Mesothelial cell of epicardium (in vitro differentiated cells): Measurements from ENCODE around the gene NAA15. TPM values are rescaled to one million over a fixed set of nuclear protein-coding genes. Genes with fewer than 3 reads are reported as not detected.

Source experiments
- DNase-seq, 2 experiments: peaks; one replicate each; pipeline ENCODE4 v3.0.0; 2021; ENCODE audit warnings: low spot score in 2 of 2; ENCODE audit not compliant: unreplicated experiment in 2 of 2
- H3K27ac Mint-ChIP-seq: 2 replicates; pipeline ENCODE4 v1.8.0; 2021; ENCODE audit warnings: mixed read lengths
- H3K27me3 Mint-ChIP-seq: 2 replicates; pipeline ENCODE4 v1.8.0; 2021; ENCODE audit warnings: low read depth, mixed read lengths
- H3K36me3 Mint-ChIP-seq: 2 replicates; pipeline ENCODE4 v1.8.0; 2021; ENCODE audit warnings: mixed read lengths
- H3K4me1 Mint-ChIP-seq: 2 replicates; pipeline ENCODE4 v1.8.0; 2021; ENCODE audit warnings: mixed read lengths
- H3K4me3 Mint-ChIP-seq: 2 replicates; pipeline ENCODE4 v1.8.0; 2021; ENCODE audit warnings: mild to moderate bottlenecking, moderate library complexity, mixed read lengths
- H3K9me3 Mint-ChIP-seq: 2 replicates; pipeline ENCODE4 v1.8.0; 2021; ENCODE audit warnings: mixed read lengths
- total RNA-seq: library from RNA; stranded (reverse); gene quantifications from 3 replicates; pipeline ENCODE4 v1.2.1, GENCODE V29; 2021
- TF ChIP-seq, protein P1 (sequence below): fragments of 200-600 bp; sonication (generic); IDR thresholded peaks from one replicate; pipeline ENCODE4 v1.5.0; 2021; ENCODE audit warnings: antibody characterized with exemption; ENCODE audit not compliant: unreplicated experiment

Gene NAA15
- total RNA-seq, 1 donor from 2014 or later = 58.5 TPM

DNA sequence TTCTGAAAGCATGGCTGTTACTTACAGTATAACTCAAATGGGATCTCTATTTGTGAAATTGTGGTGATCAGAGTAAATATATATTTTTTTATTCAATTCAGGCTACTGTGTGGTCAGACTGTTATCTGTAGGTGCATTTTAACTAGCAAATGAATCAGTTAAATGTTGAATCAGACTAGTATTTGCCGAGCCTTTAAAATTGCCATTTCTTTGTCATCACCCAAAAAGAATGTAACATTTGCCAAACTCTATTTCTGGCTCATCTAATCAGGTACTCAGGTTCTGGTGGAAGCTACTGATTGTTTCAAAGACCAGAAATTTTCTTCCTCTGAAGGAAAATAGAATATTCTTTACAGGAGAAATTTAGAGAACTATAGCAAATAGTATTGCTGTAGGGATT lies 1.8 kb upstream of the NAA15 start:
- H3K9me3 Mint-ChIP-seq = no peaks in the 10 kb centered on the region
- peak overlapping the region; percentile 100 for H3K27ac Mint-ChIP-seq
- TF ChIP-seq, protein P1, sequence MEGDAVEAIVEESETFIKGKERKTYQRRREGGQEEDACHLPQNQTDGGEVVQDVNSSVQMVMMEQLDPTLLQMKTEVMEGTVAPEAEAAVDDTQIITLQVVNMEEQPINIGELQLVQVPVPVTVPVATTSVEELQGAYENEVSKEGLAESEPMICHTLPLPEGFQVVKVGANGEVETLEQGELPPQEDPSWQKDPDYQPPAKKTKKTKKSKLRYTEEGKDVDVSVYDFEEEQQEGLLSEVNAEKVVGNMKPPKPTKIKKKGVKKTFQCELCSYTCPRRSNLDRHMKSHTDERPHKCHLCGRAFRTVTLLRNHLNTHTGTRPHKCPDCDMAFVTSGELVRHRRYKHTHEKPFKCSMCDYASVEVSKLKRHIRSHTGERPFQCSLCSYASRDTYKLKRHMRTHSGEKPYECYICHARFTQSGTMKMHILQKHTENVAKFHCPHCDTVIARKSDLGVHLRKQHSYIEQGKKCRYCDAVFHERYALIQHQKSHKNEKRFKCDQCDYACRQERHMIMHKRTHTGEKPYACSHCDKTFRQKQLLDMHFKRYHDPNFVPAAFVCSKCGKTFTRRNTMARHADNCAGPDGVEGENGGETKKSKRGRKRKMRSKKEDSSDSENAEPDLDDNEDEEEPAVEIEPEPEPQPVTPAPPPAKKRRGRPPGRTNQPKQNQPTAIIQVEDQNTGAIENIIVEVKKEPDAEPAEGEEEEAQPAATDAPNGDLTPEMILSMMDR = no peak
- H3K27me3 Mint-ChIP-seq = no peaks in the 10 kb centered on the region
- H3K4me3 Mint-ChIP-seq = peak overlapping the region; percentile 100
- H3K36me3 Mint-ChIP-seq = peaks cover under 1% of the 10 kb centered on the region
- peaks cover 44% of the 10 kb centered on the region for H3K4me1 Mint-ChIP-seq
- no peak for DNase-seq

- H3K4me1 Mint-ChIP-seq = peaks cover 38% of the 10 kb centered on the region
- H3K27ac Mint-ChIP-seq = peak overlapping the region; percentile 100
- DNase-seq = no peak
- H3K27me3 Mint-ChIP-seq = no peaks in the 10 kb centered on the region
- H3K36me3 Mint-ChIP-seq = peaks cover 9% of the 10 kb centered on the region
- peaks cover 8% of the 10 kb centered on the region for H3K9me3 Mint-ChIP-seq
- H3K4me3 Mint-ChIP-seq = peak overlapping the region; percentile 100
- TF ChIP-seq, protein P1 = no peak
Measured at GRCh38 chr4:139300431-139301112, 733 bp upstream of the NAA15 start.

DNA sequence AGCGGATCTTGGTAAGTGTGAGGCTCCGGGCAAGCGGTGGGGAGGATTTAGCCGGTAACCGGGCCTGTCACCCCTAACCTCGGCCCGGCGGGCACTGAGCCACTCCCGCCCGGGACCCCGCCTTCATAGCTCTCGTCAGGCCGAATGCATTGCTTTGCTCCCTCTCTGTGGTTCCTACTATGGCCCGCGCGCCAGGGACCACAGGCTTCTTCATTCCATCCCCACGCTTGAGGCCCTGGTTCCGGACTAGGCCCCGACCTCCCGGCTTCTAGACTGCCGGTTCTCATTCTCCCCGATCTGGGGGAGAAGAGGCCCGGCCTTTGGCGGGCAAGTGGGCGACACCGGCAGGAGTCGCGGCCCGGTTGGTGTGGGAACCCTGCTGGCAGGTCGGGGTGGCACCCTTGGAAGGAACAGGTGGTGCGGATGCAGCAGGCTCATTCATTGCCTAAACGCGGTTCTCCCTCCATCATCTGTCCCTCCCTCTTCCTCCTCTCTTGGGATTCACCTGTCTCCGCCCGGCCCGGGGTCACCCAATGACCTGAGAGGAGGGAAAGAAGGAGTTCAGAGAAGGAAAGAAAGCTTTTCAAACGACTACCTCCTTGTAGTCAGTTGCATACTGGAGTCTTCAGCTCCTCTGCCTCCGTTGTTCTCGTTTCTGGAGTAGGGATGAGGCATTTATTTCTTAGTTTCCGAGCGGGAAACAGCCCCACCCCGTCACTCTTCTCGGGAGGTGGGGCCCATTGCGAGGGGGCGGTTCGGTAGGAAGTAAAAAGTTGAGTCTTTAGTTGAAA lies 711 bp downstream of the NAA15 start, which contains the start of gene NDUFC1:
NDUFC1 (minus strand) TSS at position 657 of the 791 bp plus-strand sequence. CDS start 6,679 bp downstream, outside the sequence.
- TF ChIP-seq, protein P1 = peak; percentile 29
- peak within 1 kb of the TSS; percentile 100 for H3K4me3 Mint-ChIP-seq
- H3K9me3 Mint-ChIP-seq = peaks cover 8% of the 10 kb centered on the region
- H3K36me3 Mint-ChIP-seq = peaks cover 16% of the 10 kb centered on the region
- peak; percentile 35 to 59 for DNase-seq
- H3K4me1 Mint-ChIP-seq = peaks cover 32% of the 10 kb centered on the region
- peak within 1 kb of the TSS; percentile 100 for H3K27ac Mint-ChIP-seq
- H3K27me3 Mint-ChIP-seq = no peaks in the 10 kb centered on the region

GRCh38 chr4:139304920-139305319 lies 3.6 kb downstream of the NAA15 start:
- Mint-ChIP-seq H3K4me1 (peaks cover 24% of the 10 kb centered on the region), H3K4me3 (no peak overlapping the region), H3K36me3 (peaks cover 18% of the 10 kb centered on the region), H3K27me3 (no peaks in the 10 kb centered on the region), H3K27ac (no peak overlapping the region), H3K9me3 (peaks cover 8% of the 10 kb centered on the region)
- TF ChIP-seq, protein P1 = no peak
- DNase-seq = no peak

- Mint-ChIP-seq H3K27me3 (no peaks in the 10 kb centered on the region), H3K36me3 (peaks cover 10% of the 10 kb centered on the region), H3K27ac (peak overlapping the region; percentile 2), H3K9me3 (peaks cover 10% of the 10 kb centered on the region), H3K4me1 (peaks cover 9% of the 10 kb centered on the region), H3K4me3 (no peak overlapping the region)
- TF ChIP-seq, protein P1 = no peak
- DNase-seq = no peak
Measured at GRCh38 chr4:139311909-139312308, 10.6 kb downstream of the NAA15 start.
